ENCODE results near the gene TMOD4.
A peak's percentile ranks its signal among the peaks of the same experiment; 100 is the strongest.

The TMOD4 gene

GRCh38 chr1:151166505-151166956 is 9.2 kb downstream of the TMOD4 start:
- Histone ChIP-seq H3K27me3 (replicated peaks) (no peaks in the 10 kb centered on the region), H3K27ac (peak overlapping the region; percentile 71), H3K4me3 (ENCODE audit: low read depth, low read length) (peak overlapping the region; percentile 95), H3K36me3 (replicated peaks) (peaks cover 27% of the 10 kb centered on the region)
- peak; percentile 57 for DNase-seq
- in situ Hi-C loops (cut with HindIII; ENCODE audit: low pct_ligation_motif_present, low sequenced_read_pairs): no loop called here
- no peak for TF ChIP-seq CTCF (IDR thresholded peaks at IDR 0.05; ENCODE audit: low read depth, low read length, missing control alignments)

- H3K36me3 ChIP-seq (replicated peaks): peaks cover 21% of the 10 kb centered on the region
- in situ Hi-C loops (cut with HindIII; ENCODE audit: low pct_ligation_motif_present, low sequenced_read_pairs): no loop called here
- DNase-seq: peak; percentile 99
- peak within 1 kb of the TSS; percentile 95 for H3K4me3 ChIP-seq (ENCODE audit: low read depth, low read length)
- TF ChIP-seq CTCF (IDR thresholded peaks at IDR 0.05; ENCODE audit: low read depth, low read length, missing control alignments): no peak
- peak within 1 kb of the TSS; percentile 71 for H3K27ac ChIP-seq
- H3K27me3 ChIP-seq (replicated peaks): no peaks in the 10 kb centered on the region
Observed at GRCh38 chr1:151165738-151166504, 9.9 kb downstream of the TMOD4 start, which contains the start of the genes LYSMD1 and SCNM1. LYSMD1 (minus strand) TSS chr1:151165902; CDS start chr1:151165258, 644 bp downstream. SCNM1 (plus strand) TSS chr1:151166144; CDS start chr1:151166153, 9 bp downstream.

- Histone ChIP-seq H3K27me3 (replicated peaks) (no peaks in the 10 kb centered on the region), H3K27ac (peak overlapping the region; percentile 27), H3K4me3 (ENCODE audit: low read depth, low read length) (peak overlapping the region; percentile 95), H3K36me3 (replicated peaks) (peaks cover 16% of the 10 kb centered on the region)
- DNase-seq: peak; percentile 25
- TF ChIP-seq CTCF (IDR thresholded peaks at IDR 0.05; ENCODE audit: low read depth, low read length, missing control alignments): no peak
- in situ Hi-C loops (cut with HindIII; ENCODE audit: low pct_ligation_motif_present, low sequenced_read_pairs): no loop called here
Observed at GRCh38 chr1:151165281-151165737, 10.5 kb downstream of the TMOD4 start.

- Histone ChIP-seq H3K36me3 (replicated peaks) (peaks cover 17% of the 10 kb centered on the region), H3K4me3 (ENCODE audit: low read depth, low read length) (peak overlapping the region; percentile 95), H3K27ac (peak overlapping the region; percentile 27), H3K27me3 (replicated peaks) (no peaks in the 10 kb centered on the region)
- in situ Hi-C loops (cut with HindIII; ENCODE audit: low pct_ligation_motif_present, low sequenced_read_pairs): no loop called here
- TF ChIP-seq CTCF (IDR thresholded peaks at IDR 0.05; ENCODE audit: low read depth, low read length, missing control alignments): no peak
- no peak for DNase-seq
Observed at GRCh38 chr1:151164732-151165280, 11.0 kb downstream of the TMOD4 start.

- H3K4me3 ChIP-seq (ENCODE audit: low read depth, low read length): no peak overlapping the region
- in situ Hi-C loops (cut with HindIII; ENCODE audit: low pct_ligation_motif_present, low sequenced_read_pairs): no loop called here
- no peak overlapping the region for H3K27ac ChIP-seq
Observed at GRCh38 chr1:151159373-151159772, 16.4 kb downstream of the TMOD4 start.

More at GRCh38 chr1:151159373-151159772, 16.4 kb downstream of the TMOD4 start:
- no peak for DNase-seq
- peaks cover 15% of the 10 kb centered on the region for H3K36me3 ChIP-seq (replicated peaks)
- no peaks in the 10 kb centered on the region for H3K27me3 ChIP-seq (replicated peaks)
- no peak for TF ChIP-seq CTCF (IDR thresholded peaks at IDR 0.05; ENCODE audit: low read depth, low read length, missing control alignments)
